ENCODE results near the gene CTNNA3.

CTNNA3 gene

GRCh38 chr10:66329147-66329546 is 1366.8 kb downstream of the CTNNA3 start:
- DNase-seq, result no peak

- no peak for DNase-seq
Measured at GRCh38 chr10:66326876-66327275, 1369.1 kb downstream of the CTNNA3 start.

- no peak for DNase-seq
Measured at GRCh38 chr10:66322777-66323176, 1373.2 kb downstream of the CTNNA3 start.

GRCh38 chr10:66321723-66322665 is 1374.0 kb downstream of the CTNNA3 start:
- no peak for DNase-seq

GRCh38 chr10:66318761-66319160 is 1377.2 kb downstream of the CTNNA3 start:
- DNase-seq, result no peak

GRCh38 chr10:66307826-66308225 is 1388.2 kb downstream of the CTNNA3 start:
- no peak for DNase-seq

- DNase-seq, result no peak
Measured at GRCh38 chr10:66301078-66301477, 1394.9 kb downstream of the CTNNA3 start.

GRCh38 chr10:66295602-66296001 is 1400.4 kb downstream of the CTNNA3 start:
- DNase-seq, result no peak

- no peak for DNase-seq
Measured at GRCh38 chr10:66294538-66294937, 1401.5 kb downstream of the CTNNA3 start.

GRCh38 chr10:66292922-66293321 is 1403.1 kb downstream of the CTNNA3 start:
- no peak for DNase-seq

GRCh38 chr10:66292456-66292855 is 1403.5 kb downstream of the CTNNA3 start:
- DNase-seq, result no peak

GRCh38 chr10:66291133-66291532 is 1404.9 kb downstream of the CTNNA3 start:
- no peak for DNase-seq

GRCh38 chr10:66284621-66285020 is 1411.4 kb downstream of the CTNNA3 start:
- DNase-seq, result no peak

GRCh38 chr10:66283874-66284464 is 1412.0 kb downstream of the CTNNA3 start:
- DNase-seq, result no peak

GRCh38 chr10:66283064-66283463 is 1412.9 kb downstream of the CTNNA3 start:
- DNase-seq, result no peak

- no peak for DNase-seq
Measured at GRCh38 chr10:66281327-66281726, 1414.7 kb downstream of the CTNNA3 start.

GRCh38 chr10:66277481-66277880 is 1418.5 kb downstream of the CTNNA3 start:
- DNase-seq, result no peak

- no peak for DNase-seq
Measured at GRCh38 chr10:66273966-66274519, 1422.0 kb downstream of the CTNNA3 start.

GRCh38 chr10:66265398-66265797 is 1430.6 kb downstream of the CTNNA3 start:
- no peak for DNase-seq

GRCh38 chr10:66259836-66260235 is 1436.2 kb downstream of the CTNNA3 start:
- no peak for DNase-seq

GRCh38 chr10:66258693-66259092 is 1437.3 kb downstream of the CTNNA3 start:
- DNase-seq, result no peak

- DNase-seq, result no peak
Measured at GRCh38 chr10:66257801-66258200, 1438.2 kb downstream of the CTNNA3 start.

GRCh38 chr10:66252986-66253385 is 1443.0 kb downstream of the CTNNA3 start:
- no peak for DNase-seq

GRCh38 chr10:66246177-66246576 is 1449.8 kb downstream of the CTNNA3 start:
- no peak for DNase-seq
